GM18502 (cell line): Measurements from ENCODE around the gene IL1RAPL1.

Source experiments
- ATAC-seq: cut with Tn5 transposase; IDR thresholded peaks from one replicate; pipeline ENCODE4 v1.9.1; 2021; ENCODE audit warnings: mild to moderate bottlenecking; ENCODE audit not compliant: unreplicated experiment, poor library complexity

IL1RAPL1 gene

DNA sequence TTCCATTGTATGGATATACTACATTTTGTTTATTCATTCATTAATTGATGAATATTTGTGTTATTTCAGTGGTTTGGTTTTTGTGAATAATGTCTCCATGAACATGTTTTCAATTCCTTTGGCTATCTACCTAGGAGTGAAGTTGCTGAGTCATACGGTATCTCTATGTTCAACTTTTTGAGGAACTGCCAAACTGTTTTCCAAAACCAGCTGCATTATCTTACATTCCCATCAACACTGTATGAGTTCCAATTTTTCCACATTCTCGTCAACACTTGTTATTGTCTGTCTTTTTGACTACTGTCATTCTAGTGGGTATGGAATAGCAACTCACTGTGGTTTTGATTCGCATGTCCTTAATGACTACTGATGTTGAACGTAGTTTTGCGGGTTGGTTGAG lies 1239.5 kb downstream of the IL1RAPL1 start:
- no peak for ATAC-seq

DNA sequence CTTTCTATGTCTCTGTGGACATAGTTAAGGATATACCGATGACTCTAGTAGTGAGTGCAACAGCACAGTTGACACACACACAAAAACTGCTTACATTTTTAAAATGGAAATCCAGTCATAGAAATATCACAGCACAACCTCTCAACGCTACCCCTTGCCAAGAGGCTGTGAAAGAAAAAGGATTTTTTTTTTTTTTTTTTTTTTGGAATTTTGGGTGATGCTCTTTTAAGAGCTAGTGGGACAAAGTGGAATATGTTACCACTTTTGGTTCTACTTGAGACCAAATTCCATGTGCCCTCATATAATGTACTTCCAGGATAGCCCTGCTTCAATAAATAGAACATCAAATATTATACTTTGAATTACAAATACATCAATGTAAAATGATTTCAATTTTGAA lies 1247.1 kb downstream of the IL1RAPL1 start:
- no peak for ATAC-seq

DNA sequence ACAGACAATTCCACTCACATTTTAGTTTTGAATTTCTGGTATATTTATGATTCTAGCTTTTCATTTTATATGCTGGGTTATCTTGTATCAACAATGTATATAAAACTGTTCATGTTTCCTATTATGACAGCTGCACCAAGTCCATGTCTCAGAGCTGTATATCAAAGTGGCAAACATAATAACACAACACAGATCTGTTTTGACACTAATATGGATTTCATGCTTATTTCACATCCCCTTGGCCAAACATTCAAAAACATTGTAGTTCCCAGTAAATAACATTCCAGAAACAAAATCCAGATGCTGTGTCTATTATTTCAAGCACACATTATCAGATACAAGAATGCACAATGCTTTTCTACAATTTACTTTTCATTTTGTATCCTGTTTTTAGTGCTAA lies 1247.5 kb downstream of the IL1RAPL1 start:
- ATAC-seq: no peak

DNA sequence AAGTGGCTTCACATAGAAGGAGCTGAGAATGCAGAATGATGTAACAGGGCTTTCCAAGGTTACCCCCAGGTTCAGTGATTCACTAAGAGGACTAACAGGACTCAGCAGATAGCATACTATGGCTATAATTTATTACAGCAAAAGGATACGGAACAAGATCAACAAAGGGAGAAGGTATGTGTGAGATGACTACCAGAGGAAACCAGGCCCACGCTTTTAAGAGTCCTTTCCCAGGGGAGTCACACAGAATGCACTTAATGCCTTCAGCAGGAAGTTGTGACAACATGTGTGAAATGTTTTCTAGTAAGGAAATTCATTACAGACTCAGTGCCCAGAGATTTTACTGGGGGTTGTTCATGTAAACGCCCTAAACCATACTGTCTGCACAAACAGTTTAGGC lies 1254.5 kb downstream of the IL1RAPL1 start:
- no peak for ATAC-seq

DNA sequence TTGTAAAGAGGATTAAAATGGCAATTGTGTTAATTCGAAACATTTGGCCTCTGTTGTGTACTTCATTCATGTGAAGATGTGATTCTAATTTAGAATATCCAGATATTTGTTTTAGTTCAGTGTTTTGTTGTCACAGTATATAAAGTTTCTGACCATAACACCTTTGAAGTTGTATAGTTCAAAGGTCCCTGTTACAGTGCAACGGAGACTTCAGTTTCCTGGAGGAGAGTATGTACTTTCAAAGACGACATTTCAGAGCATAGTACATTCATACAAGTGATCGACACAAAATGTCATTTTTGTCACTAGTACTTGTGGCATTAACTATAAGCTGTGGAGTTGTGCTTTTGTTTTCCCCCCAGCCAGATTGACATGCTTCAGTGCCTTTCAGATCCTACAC lies 1255.3 kb downstream of the IL1RAPL1 start:
- no peak for ATAC-seq

DNA sequence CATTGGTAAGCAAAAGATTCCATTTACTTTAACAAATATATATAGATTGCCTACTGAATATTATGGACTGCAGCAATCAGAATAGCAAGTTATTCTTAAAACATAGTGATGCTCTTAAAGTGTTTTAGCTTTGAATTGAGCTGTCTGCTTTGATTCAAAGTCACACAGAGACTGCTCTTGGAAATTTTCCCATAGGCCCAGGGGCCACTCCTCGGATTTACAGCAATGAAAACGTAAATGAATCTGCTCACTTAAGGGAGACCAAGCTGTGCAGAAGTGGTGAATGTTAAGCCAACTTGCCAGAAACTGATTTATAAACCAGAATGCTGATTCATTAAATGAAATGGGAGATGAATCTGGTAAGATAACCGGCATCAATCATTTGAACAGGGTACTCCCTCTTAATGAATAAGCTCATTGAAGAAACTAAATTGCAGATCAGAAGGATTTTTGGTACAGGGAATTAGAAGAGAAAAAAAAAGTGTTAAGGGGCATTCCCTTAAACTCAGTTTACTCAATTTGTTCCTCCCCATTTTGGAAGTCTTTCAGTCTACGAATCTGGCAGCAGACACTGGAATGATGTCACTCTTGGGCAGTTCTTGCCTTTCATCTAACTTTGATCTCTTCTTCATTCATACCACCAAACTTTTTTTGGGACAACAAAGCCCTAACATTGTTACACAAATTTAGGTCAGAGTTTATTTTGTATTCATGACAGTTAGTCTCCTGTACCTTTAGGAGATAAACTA lies 1264.8 kb downstream of the IL1RAPL1 start:
- no peak for ATAC-seq

DNA sequence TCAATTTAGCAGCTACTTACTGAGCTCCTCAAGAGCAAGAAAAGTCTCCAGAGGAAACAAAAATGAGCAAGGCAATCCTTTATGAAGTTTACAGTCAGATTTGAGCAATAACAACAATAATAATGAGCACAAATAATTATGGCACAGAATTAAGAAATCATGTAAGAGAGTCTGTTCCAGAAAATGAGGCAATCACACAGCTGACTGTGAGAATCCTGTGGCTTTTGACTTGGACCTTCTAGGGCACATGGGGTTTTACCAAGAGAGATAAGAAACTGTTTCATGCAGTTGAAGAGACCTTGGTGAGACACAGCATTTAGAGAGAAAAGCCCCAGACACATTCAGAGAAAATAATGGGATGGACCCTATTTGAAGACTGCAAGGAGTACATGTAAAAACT lies 1265.5 kb downstream of the IL1RAPL1 start:
- ATAC-seq: no peak

DNA sequence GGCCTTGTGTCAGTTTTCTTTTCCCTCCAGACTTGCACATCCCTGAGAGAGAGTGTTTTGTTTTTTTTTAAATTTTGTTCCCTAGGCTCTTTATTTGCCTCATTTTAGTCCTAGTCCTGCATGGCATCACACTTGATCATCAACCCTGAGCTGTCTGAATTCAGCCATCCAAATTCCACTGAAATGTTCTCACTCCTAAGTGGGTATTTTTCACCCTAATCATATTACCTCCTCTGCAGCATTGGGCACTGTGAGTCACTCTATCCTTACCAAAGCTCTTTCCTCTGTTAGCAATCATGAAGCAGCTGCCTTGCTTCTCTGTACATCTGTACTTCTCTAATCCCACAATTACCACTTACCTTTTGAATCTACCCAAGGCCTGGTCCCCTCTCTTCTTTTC lies 1271.5 kb downstream of the IL1RAPL1 start:
- ATAC-seq: no peak

DNA sequence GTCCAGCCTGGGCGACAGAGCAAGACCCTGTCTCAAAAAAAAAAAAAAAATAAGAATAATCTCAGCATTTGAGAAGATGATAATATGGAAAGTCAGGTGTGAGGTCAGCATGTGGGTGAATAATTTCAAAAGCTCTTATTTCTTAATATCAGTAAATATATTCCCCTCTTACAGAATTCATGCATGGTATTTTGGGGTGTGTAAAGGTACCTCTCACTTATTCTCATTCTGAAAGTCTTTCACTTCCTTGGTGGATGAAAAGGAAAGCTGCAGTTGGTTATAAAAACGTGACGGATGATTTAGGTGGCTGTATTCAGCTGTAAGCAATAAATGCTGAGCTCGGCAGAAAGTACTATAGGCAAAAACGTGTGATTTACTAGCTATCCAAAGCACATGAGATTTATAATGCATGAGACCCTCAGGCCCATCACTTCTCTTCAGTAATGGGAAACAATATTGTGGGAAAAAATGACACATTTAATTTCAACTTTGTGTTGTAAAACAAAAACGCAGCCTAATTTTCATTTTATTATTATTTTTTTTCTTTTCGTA lies 1275.0 kb downstream of the IL1RAPL1 start:
- ATAC-seq: no peak

DNA sequence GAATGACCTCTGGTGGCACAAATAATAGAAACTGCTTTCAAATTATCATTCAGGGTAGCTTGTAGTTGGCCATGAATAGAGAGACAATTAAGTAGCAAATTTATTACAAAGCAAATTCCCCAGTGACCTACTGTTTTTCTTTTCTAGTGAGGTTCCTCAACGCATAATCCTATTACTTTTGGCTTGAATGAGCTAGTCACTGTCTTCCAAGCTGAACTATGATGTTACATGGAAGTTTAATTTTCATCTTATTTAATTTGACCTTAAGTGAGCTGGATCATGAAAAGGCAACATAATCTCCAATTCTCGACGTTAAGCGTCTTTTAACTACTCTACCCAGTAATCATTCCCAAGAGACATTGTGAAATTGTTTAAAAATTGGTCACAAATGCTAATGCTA lies 1280.7 kb downstream of the IL1RAPL1 start:
- no peak for ATAC-seq

DNA sequence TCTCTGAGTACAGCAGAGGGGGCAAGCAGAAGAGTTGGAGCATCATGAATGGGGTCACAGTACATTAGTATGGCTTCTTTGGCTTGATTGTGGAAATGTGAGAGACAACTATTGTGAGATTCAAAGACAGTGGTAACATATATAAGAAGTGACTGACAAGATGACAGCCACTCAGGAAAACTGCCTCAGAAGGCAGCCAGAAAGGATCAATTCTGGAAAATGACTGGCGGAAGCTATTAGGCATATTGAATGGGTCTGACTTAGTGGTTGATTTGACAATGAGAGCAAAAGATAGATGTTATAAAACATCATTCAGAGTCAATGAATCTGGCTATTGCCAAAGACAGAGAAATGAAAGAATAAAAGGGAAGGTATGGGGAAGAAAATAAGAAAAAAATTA lies 1282.6 kb downstream of the IL1RAPL1 start:
- ATAC-seq: no peak

DNA sequence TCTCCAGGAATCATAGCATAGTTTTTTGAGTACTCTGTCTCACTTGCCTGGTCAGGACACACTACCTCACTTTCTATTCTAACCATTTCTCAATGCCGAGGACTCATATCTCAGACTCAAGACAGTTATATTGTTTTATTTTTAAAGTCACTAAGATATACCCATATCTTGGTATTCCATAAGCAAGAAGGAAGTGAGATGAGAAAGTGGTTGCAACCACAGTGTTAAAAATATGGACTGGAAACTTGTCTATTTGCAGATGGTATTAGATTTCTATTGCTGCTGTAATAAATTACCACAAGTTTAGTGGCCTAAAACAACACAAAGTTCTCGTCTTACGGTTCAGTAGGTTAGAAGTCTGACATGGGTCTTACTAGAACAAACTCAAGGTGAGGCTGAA lies 1283.4 kb downstream of the IL1RAPL1 start:
- peak; percentile 58 for ATAC-seq

DNA sequence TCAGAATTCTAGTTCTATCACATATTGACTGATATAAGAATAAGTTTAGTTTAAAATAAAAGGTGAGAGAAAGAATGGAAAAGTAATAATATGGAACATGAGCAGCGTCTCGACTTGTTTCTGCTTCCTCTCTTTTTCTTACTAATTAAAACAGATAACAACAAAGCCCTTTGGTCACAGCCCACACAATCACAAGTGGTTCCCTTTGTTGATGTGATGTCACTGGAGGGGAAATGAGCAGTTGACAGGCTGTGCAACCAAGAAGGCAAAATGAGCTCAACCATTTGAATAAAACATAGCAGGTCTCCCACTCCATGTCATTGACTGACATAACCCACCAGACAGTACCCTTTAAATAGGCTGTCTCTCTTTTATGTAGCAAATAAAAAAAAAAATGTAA lies 1285.6 kb downstream of the IL1RAPL1 start:
- no peak for ATAC-seq

DNA sequence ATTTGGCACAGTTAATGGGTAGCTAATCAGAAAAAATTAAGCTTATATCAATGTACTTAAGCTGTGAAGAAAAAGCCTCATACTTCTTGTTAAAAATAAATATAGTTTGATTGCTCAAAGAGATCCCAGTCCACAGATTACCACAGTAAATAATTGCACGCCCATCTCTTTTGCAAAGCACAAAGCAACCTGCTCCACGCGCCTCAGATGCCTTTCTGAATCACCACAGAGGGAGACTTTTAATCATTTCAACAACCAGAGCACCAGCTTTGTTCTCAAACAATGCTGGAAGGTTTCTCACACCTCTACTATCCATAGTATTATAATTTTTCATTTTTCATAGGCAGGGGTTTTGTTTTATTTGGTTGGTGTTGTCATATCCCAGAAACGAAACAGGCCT lies 1289.5 kb downstream of the IL1RAPL1 start:
- no peak for ATAC-seq

DNA sequence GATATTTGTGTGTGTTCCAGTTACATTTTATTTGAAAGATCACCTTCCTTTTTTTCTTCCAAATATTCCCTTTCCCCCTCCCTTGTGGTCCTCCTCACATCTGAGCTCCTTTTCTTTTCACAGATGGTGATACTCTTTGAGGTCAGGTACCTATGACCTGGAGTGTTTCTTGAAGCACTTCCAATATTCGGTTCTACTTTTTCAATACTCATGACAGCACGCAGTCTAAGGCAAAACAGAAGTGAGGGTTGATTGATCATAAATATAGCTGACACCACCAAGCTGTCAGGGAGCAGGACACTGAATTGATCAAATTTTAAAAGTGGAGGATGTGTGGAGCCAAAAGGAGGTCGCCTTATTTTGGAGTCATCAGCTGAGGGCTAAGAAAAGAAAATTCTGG lies 1293.7 kb downstream of the IL1RAPL1 start:
- no peak for ATAC-seq

DNA sequence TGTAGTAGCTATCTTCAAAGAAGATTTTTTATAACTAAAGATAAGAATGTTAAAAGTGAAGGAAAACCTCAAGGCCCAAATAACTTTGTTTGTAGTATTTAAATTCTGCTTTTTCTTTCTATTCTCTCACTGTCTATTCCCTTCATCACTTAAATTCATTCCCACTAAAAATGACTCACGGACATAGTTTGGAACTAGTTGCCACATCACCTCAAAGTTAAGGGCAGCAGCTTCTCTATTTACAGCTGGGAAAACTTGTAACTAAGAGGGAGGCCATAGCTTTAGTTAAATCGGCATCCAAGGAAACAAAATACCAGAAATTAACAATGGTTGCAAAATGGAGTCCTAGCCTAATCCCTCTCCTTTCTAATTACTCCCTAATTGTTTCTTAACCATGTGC lies 1302.8 kb downstream of the IL1RAPL1 start:
- ATAC-seq: no peak

DNA sequence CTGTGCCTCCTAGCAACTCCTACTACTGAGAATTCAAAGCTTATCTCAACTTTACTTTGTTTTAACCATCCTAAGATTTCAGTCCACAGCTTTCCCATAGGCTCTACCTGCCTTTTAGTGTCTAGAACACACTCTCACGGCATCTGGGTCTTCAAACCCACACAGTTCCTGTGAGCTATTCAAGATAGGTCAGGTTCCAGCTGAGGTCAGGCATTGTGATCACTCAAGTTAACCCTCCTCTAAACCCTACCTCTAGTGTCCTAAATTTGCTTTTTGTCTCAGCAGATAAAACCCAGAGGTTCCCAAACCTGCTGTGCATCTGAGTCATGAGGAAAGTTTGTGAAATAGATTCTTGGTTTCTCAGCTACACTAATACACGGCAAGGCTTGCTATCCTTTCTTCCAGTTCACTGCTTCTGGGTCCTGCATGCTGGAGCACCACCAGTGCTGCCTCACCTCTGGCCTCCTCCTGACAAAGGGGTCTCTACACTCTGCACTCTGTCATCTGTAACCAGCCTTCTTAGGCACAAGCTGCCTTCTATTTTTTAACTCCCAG lies 1303.5 kb downstream of the IL1RAPL1 start:
- no peak for ATAC-seq

DNA sequence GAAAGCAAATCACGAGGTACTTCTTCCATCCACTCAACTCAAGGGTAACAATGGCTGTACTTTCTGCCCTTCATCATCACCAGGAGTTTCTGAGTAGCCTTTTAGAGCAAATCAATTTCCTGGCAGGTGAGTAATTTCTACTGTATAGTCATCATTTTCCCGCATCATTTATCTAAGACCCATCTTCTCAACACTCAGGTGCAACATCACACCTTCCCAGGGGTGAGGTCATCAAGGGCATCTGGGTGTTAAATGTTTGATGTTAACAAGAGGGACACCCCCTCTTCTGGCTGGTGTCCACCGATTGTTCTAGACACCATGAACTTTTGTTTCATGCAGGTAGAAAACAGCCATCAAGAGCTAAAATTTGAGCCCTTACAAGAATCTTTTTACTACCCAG lies 1314.8 kb downstream of the IL1RAPL1 start:
- ATAC-seq: no peak

DNA sequence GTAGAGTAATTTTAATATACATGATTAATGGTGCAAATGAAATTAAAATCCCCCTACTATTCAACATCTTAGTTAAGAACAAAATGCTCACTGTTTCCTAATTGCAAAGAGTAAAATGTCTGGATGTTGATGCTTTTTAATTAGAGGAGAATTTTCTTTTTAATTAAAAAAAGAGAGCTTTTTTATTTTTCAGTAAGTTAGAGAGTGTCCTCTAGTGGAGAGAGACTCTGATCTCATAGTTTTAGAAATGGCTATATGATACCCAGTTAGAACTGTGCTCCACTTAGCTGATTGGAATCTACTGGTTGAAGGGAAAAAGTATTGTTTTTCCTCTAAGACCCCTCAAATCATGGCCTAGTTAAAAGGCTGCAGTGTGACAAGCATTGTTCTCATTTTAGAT lies 1316.1 kb downstream of the IL1RAPL1 start:
- no peak for ATAC-seq

DNA sequence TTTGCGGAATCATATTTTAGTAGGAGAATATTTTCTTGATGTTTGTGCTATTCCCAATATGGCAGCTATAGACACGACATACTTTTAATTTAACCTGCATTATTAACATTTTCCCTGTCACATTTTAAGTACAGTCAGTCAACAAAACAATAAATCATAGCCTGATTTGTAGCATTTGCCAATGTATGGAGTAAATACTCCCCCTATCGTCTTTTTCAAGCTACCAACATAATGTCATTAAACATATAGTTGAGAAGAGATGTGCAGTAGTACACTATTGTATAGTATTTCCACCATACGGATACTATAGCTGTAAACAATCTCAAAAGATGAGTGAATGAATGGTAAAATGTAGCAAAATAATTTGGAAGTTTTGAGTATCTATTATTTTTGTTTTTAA lies 1324.4 kb downstream of the IL1RAPL1 start:
- ATAC-seq: no peak

DNA sequence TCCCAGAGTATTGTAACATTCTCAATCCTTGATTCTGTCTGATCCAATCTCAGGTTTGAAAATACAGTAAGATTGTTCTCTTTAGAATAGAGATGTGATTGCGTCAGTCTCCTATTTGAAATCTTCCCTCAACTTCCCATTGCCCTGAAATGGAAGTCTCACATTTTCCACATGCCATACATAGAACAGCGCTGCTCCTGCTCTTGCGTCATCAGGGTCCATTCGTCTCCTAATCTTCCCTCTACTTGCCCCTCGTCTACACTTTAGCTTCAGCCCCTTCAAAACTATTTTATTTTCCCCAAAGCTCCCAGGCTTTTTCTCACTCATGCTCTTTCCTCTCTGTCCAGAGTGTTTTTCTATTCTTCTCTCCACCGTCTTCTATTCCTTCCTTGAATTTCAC lies 1326.4 kb downstream of the IL1RAPL1 start:
- no peak for ATAC-seq

DNA sequence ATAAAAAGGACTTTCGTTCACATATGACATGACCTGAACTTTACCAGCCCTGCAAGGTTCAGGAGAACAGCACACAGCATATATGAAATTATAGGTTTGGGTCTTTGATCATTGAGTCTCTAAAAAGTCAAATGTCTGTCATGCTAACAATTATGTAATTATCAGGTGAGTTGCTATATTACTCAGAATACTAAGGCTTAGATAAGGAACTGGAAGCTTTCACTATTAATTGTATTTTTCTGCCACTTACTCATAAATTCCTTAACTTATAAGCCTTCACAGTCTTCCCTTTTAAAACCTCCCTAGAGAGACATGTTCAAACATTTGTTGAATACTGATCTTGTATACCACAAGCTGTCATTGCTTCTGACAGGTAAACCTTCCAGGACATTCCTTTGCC lies 1335.4 kb downstream of the IL1RAPL1 start:
- ATAC-seq: no peak
